Mammary microvascular endothelial cell (primary cell): ENCODE results near the gene DNAJC1. TPM values are rescaled to one million over a fixed set of nuclear protein-coding genes. Genes with fewer than 3 reads are reported as not detected.

ENCODE experiments used
- total RNA-seq: library from RNA; depleted of rRNA; stranded (reverse); fragments of >200 nt; gene quantifications from 2 replicates; pipeline ENCODE4 v1.2.3, GENCODE V29; 2015

The DNAJC1 gene, protein sequence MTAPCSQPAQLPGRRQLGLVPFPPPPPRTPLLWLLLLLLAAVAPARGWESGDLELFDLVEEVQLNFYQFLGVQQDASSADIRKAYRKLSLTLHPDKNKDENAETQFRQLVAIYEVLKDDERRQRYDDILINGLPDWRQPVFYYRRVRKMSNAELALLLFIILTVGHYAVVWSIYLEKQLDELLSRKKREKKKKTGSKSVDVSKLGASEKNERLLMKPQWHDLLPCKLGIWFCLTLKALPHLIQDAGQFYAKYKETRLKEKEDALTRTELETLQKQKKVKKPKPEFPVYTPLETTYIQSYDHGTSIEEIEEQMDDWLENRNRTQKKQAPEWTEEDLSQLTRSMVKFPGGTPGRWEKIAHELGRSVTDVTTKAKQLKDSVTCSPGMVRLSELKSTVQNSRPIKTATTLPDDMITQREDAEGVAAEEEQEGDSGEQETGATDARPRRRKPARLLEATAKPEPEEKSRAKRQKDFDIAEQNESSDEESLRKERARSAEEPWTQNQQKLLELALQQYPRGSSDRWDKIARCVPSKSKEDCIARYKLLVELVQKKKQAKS
- total RNA-seq: 26.7 and 37.4 TPM in 2 replicates

DNA sequence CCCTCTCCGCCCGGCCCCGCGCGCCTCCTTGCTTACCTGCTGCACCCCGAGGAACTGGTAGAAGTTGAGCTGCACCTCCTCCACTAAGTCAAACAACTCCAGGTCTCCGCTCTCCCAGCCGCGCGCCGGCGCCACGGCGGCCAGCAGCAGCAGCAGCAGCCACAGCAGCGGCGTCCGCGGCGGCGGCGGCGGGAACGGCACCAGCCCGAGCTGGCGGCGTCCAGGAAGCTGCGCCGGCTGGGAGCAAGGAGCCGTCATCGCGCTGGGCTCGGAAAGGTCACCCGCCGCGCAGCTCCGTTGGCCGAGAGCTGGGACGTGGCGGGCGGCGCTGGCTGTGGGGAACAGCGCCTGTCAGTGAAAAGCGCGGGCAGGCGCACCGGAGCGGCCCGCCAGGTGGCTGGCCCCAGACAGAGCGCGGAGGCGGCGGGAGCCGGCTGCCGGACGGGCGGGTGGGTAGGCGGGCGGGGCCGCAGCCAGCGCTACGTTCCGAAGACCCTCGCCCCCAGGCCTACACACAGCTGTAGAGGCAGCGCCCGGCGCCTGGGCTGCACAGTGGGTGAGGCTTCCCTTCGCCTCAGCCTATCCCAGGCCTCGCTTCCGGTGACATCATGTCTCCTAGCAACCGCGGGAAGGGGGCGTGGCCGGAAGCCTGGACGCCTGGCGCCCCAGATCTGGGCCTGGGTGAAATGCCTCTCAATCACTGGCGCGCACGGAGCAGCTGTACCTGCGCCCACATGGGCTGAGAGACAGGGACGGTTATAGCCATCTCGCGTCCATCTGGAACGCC, at the start of gene DNAJC1:
TSS of gene DNAJC1 (minus strand) at position 554 of the 787 bp plus-strand sequence. CDS start at position 258, 296 bp downstream.

Other genes with a start within 250 kb of the DNAJC1 start
- not detected in 2 replicates for gene EBLN1, start 214.3 kb upstream of the DNAJC1 start, total RNA-seq